WERI-Rb-1 (cell line): ENCODE measurements around the gene FAHD1.

Experiments
- DNase-seq: peaks from one replicate; pipeline ENCODE4 v3.0.0-alpha.2; 2020
- H3K27ac ChIP-seq: fragments of 250-450 bp; sonication (Bioruptor Pico); 2 replicates; pipeline ENCODE4 v1.5.1; 2020; ENCODE audit warnings: mild to moderate bottlenecking, moderate library complexity
- H3K27me3 ChIP-seq: fragments of 250-450 bp; sonication (Bioruptor Pico); 2 replicates; pipeline ENCODE4 v1.5.1; 2021; ENCODE audit warnings: mild to moderate bottlenecking, low read depth, moderate library complexity; ENCODE audit not compliant: insufficient read depth, severe bottlenecking
- H3K36me3 ChIP-seq: fragments of 250-450 bp; sonication (Bioruptor Pico); 2 replicates; pipeline ENCODE4 v1.5.1; 2020; ENCODE audit warnings: mild to moderate bottlenecking, moderate library complexity
- H3K4me3 ChIP-seq: 2 replicates; pipeline ENCODE4 v1.5.1; 2011; ENCODE audit warnings: low read depth, mild to moderate bottlenecking, control low read depth, low read length
- H3K9me3 ChIP-seq: fragments of 250-450 bp; sonication (Bioruptor Pico); 2 replicates; pipeline ENCODE4 v1.5.1; 2021; ENCODE audit warnings: mild to moderate bottlenecking, moderate library complexity; ENCODE audit not compliant: severe bottlenecking
- CTCF ChIP-seq: IDR thresholded peaks from 2 replicates; pipeline ENCODE4 v1.5.1; 2011; ENCODE audit warnings: low read depth, mild to moderate bottlenecking, control low read depth, inconsistent platforms, low read length

The FAHD1 gene

GRCh38 chr16:1791256-1791942, 35.6 kb upstream of the FAHD1 start:
- Histone ChIP-seq H3K27ac (no peak overlapping the region), H3K27me3 (no peaks in the 10 kb centered on the region), H3K4me3 (no peak overlapping the region), H3K9me3 (no peaks in the 10 kb centered on the region), H3K36me3 (peaks cover 44% of the 10 kb centered on the region)
- DNase-seq = no peak
- no peak for TF ChIP-seq CTCF

- DNase-seq = no peak
- no peak overlapping the region for H3K4me3 ChIP-seq
- H3K27ac ChIP-seq = no peak overlapping the region
- H3K36me3 ChIP-seq = peaks cover 36% of the 10 kb centered on the region
- TF ChIP-seq CTCF = no peak
- H3K27me3 ChIP-seq = no peaks in the 10 kb centered on the region
- H3K9me3 ChIP-seq = no peaks in the 10 kb centered on the region
Observed at GRCh38 chr16:1791943-1792812, 34.8 kb upstream of the FAHD1 start.

GRCh38 chr16:1792836-1793577, 34.0 kb upstream of the FAHD1 start:
- no peaks in the 10 kb centered on the region for H3K27me3 ChIP-seq
- no peak for DNase-seq
- TF ChIP-seq CTCF = no peak
- no peak overlapping the region for H3K27ac ChIP-seq
- H3K36me3 ChIP-seq = peaks cover 28% of the 10 kb centered on the region
- peaks cover 7% of the 10 kb centered on the region for H3K9me3 ChIP-seq
- no peak overlapping the region for H3K4me3 ChIP-seq

DNA sequence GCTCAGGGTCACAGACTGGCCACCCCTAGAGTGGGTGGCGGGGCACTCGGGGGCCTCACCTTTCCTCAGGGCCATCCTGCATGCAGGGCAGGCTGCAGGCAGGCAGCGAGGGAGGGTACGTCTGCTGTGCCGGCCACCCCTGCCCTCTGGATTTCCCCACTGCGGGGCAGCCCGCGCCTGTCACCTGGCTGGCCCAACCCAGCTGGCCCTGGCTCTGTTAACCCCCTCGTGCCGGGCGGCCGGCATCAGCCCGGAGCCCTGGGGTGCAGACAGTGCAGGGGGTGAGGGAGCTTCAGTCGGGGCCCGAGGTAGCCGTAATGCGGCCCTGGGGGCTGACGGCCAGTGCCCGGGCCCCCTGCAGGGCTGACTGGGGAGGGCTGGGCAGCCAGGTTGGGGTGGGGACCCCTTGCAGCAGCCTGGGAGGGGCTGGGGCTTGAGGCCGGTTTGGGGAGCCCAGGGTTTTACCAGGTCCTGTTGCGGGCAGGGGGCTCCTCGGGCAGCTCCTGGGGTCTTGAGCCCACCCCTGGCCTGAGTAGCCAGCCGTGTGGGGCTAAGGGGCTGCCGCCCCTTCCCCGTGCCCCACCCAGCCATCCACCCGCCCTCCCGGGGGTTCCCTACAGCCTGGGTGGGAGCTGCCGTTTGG, 33.3 kb upstream of the FAHD1 start, which contains the start of gene IGFALS:
TSS of gene IGFALS (minus strand) at position 128 of the 643 bp plus-strand sequence. CDS start at position 75, 53 bp downstream.
- no peaks in the 10 kb centered on the region for H3K27me3 ChIP-seq
- no peak within 1 kb of the TSS for H3K4me3 ChIP-seq
- DNase-seq = no peak
- no peak for TF ChIP-seq CTCF
- H3K36me3 ChIP-seq = peaks cover 21% of the 10 kb centered on the region
- H3K9me3 ChIP-seq = peaks cover 12% of the 10 kb centered on the region
- H3K27ac ChIP-seq = no peak within 1 kb of the TSS

DNA sequence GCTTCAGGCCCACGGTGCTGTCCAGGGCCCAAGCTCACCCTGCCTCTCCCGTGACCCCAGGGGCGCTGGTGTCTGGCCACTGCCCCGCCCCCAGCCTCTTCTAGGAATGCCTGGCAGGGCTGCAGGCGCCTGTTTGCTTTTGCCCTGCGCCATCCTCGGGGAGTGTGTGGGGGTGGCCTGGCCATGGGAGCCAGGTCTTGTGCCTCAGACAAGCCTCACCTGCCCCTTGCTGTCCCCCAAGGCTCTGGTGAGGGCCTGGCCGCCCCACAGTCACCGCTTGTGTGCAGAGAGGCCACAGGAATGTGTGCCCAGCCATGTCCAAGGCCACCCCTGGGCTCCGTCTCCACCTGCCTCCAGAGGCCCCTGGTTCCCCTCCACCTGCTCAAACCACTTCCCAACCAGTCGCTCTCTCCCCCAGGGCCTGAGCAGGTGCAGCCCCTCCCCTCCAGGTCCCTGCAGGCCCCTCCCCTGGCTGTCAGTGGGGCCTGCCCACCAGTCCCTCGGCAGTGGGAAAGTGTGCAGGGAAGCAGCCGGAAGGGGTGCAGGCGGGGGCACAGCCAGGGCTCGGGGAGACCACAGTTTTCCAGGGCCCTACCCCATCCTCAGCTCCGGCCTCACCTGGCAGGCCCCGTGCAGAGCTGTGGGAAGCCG, 32.7 kb upstream of the FAHD1 start:
- no peaks in the 10 kb centered on the region for H3K27me3 ChIP-seq
- H3K27ac ChIP-seq = no peak overlapping the region
- no peak for TF ChIP-seq CTCF
- no peak overlapping the region for H3K4me3 ChIP-seq
- DNase-seq = no peak
- H3K36me3 ChIP-seq = peaks cover 16% of the 10 kb centered on the region
- H3K9me3 ChIP-seq = peaks cover 12% of the 10 kb centered on the region
